ENCODE results near the gene TEX35. TPM values are rescaled to one million over a fixed set of nuclear protein-coding genes. Genes with fewer than 3 reads are reported as not detected.

The TEX35 gene
- total and polyA plus RNA-seq, 11 donors: not detected

GRCh38 chr1:178486100-178487069, 26.5 kb upstream of the TEX35 start:
- Histone ChIP-seq H3K4me1 (peaks cover 0 to 22% (median 7%) of the 10 kb centered on the region in 12 donors), H3K36me3 (peaks cover 0 to 13% (median 0%) of the 10 kb centered on the region in 9 donors), H3K27ac (no peak overlapping the region), H3K4me3 (peak overlapping the region; percentile 9 to 57 (median 48)), H3K9me3 (no peaks in the 10 kb centered on the region), H3K27me3 (no peaks in the 10 kb centered on the region)
- ATAC-seq (peak in 3 of 4 donors; percentile 21 to 56 (median 51)), DNase-seq (no peak)
- TF ChIP-seq, protein P1, sequence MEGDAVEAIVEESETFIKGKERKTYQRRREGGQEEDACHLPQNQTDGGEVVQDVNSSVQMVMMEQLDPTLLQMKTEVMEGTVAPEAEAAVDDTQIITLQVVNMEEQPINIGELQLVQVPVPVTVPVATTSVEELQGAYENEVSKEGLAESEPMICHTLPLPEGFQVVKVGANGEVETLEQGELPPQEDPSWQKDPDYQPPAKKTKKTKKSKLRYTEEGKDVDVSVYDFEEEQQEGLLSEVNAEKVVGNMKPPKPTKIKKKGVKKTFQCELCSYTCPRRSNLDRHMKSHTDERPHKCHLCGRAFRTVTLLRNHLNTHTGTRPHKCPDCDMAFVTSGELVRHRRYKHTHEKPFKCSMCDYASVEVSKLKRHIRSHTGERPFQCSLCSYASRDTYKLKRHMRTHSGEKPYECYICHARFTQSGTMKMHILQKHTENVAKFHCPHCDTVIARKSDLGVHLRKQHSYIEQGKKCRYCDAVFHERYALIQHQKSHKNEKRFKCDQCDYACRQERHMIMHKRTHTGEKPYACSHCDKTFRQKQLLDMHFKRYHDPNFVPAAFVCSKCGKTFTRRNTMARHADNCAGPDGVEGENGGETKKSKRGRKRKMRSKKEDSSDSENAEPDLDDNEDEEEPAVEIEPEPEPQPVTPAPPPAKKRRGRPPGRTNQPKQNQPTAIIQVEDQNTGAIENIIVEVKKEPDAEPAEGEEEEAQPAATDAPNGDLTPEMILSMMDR (IDR thresholded peaks at IDR 0.05): no peak
- no peak for TF ChIP-seq POLR2A (IDR thresholded peaks at IDR 0.05)
- intact Hi-C loops (cut with DNase I): no loop called here
- WGBS, 4 donors: 26 to 60% (median 35%) methylated on average over 24 to 54 of the region's 54 CpGs

- DNase-seq (no peak), ATAC-seq (peak in 3 of 4 donors; percentile 16 to 17 (median 17))
- H3K4me1 ChIP-seq: peaks cover 0 to 22% (median 7%) of the 10 kb centered on the region in 12 donors
- H3K27me3 ChIP-seq: no peaks in the 10 kb centered on the region
- 50 to 69% (median 52%) methylated on average over 11 to 20 of the region's 20 CpGs for WGBS, 4 donors
- TF ChIP-seq POLR2A (IDR thresholded peaks at IDR 0.05): no peak
- TF ChIP-seq, protein P1 (IDR thresholded peaks at IDR 0.05): no peak
- peaks cover 0 to 9% (median 0%) of the 10 kb centered on the region in 9 donors for H3K36me3 ChIP-seq
- intact Hi-C loops (cut with DNase I): no loop called here
- no peak overlapping the region for H3K27ac ChIP-seq
- peak overlapping the region; percentile 9 to 57 (median 48) for H3K4me3 ChIP-seq
- no peaks in the 10 kb centered on the region for H3K9me3 ChIP-seq
These were observed 25.8 kb upstream of the TEX35 start for GRCh38 chr1:178487070-178487615.

DNA sequence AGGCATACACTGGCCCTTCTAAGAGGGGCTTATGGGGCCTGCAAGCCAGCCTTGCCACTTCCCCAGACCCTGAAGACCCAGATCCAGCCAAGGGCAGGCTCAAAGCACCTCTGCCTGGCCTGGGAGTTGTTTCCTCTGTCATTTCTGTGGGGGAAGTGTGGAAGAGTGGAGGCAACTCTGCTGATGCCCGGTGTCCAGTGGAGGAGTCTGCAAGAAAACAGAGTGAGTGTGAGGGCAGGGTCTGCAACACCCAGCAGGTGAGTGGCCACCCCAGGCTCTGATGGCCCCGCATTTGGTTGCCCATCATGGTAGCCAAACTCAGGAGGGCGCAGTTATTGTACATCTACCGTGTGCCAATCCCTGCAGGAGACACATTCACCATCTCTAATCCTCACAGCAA, 24.5 kb upstream of the TEX35 start:
- Histone ChIP-seq H3K4me1 (peaks cover 0 to 22% (median 7%) of the 10 kb centered on the region in 12 donors), H3K4me3 (no peak overlapping the region), H3K36me3 (no peaks in the 10 kb centered on the region), H3K9me3 (no peaks in the 10 kb centered on the region), H3K27ac (no peak overlapping the region), H3K27me3 (no peaks in the 10 kb centered on the region)
- DNase-seq (no peak), ATAC-seq (no peak)
- intact Hi-C loops (cut with DNase I): no loop called here
- TF ChIP-seq, protein P1 (IDR thresholded peaks at IDR 0.05): no peak
- TF ChIP-seq POLR2A (IDR thresholded peaks at IDR 0.05): no peak
- 88 to 100% (median 94%) methylated on average over 3 to 4 of the region's 4 CpGs for WGBS, 4 donors

- Histone ChIP-seq H3K27ac (no peak overlapping the region), H3K9me3 (no peaks in the 10 kb centered on the region), H3K4me1 (peaks cover 0 to 22% (median 7%) of the 10 kb centered on the region in 12 donors), H3K36me3 (no peaks in the 10 kb centered on the region), H3K4me3 (no peak overlapping the region), H3K27me3 (no peaks in the 10 kb centered on the region)
- WGBS, 4 donors: 92 to 98% (median 94%) methylated on average over 4 of the region's 4 CpGs
- intact Hi-C loops (cut with DNase I): no loop called here
- TF ChIP-seq POLR2A (IDR thresholded peaks at IDR 0.05): no peak
- TF ChIP-seq, protein P1 (IDR thresholded peaks at IDR 0.05): no peak
- no peak for DNase-seq
- no peak for ATAC-seq
These were observed 23.5 kb upstream of the TEX35 start for GRCh38 chr1:178489399-178489798.

All from heart left ventricle (tissue), 16 donors.